Muscle layer of duodenum (tissue), 2 donors: ENCODE data around the gene FBN2.

Source experiments
- H3K27ac ChIP-seq: one replicate; pipeline ENCODE4 v1.7.0; 2013; ENCODE audit warnings: mild to moderate bottlenecking, low read length
- H3K27me3 ChIP-seq: one replicate; pipeline ENCODE4 v1.7.0; 2013; ENCODE audit warnings: low read depth, mild to moderate bottlenecking, control low read depth, low read length
- H3K36me3 ChIP-seq, 2 donors: one replicate each; pipeline ENCODE4 v1.7.0; 2013; ENCODE audit warnings: low read length in 2 of 2, control low read depth in 1 of 2, mild to moderate bottlenecking in 1 of 2; ENCODE audit not compliant: insufficient read depth in 2 of 2, control insufficient read depth in 1 of 2
- H3K4me1 ChIP-seq, 2 donors: one replicate each; pipeline ENCODE4 v1.7.0; 2013; ENCODE audit warnings: low read length in 2 of 2, mild to moderate bottlenecking in 2 of 2, control low read depth in 1 of 2, moderate library complexity in 1 of 2; ENCODE audit not compliant: insufficient read depth in 2 of 2, control insufficient read depth in 1 of 2
- H3K4me3 ChIP-seq, 2 donors: one replicate each; pipeline ENCODE4 v1.7.0; 2013; ENCODE audit warnings: low read length in 2 of 2, low read depth in 1 of 2, mild to moderate bottlenecking in 1 of 2
- H3K9me3 ChIP-seq, 2 donors: one replicate each; pipeline ENCODE4 v1.7.0; 2013; ENCODE audit warnings: low read length in 2 of 2, control low read depth in 1 of 2, mild to moderate bottlenecking in 1 of 2; ENCODE audit not compliant: control insufficient read depth in 1 of 2
- donor health status: healthy.

FBN2 gene

DNA sequence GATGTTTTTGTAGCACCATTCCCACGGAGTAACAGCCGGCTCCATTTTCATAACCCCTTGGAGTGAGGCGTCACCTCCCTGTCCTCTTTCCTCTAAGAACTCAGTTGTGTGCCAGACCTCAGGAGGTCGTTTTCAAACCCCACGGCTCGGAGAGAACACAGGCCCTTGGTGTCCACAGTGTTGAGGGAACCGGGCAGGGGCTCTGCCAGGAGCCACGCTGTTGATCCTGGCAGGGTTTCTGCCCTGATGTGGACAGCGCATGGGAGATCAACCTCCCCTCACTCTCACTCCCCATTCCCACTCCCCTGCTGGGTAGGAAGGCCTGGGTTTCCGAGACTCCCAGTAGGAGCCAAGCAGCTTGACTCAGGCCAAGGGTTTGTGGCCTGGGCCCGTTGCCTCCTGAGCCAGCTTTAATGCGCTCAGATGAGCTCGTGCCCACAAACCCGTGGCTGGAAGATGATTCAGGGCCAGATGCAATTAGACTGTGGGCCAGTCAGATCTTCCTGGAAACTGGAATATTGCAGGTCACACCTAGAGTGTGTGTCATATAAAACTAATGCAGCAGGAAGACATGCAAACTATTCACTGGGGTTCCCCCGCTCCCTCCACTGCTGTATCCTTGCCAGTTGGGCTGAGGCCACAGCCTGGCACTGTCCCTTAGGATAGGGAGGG lies 321.0 kb downstream of the FBN2 start:
- Histone ChIP-seq H3K36me3 (no peaks in the 10 kb centered on the region), H3K4me1 (no peaks in the 10 kb centered on the region), H3K4me3 (no peak overlapping the region), H3K27me3 (no peaks in the 10 kb centered on the region), H3K27ac (no peak overlapping the region), H3K9me3 (no peaks in the 10 kb centered on the region)

DNA sequence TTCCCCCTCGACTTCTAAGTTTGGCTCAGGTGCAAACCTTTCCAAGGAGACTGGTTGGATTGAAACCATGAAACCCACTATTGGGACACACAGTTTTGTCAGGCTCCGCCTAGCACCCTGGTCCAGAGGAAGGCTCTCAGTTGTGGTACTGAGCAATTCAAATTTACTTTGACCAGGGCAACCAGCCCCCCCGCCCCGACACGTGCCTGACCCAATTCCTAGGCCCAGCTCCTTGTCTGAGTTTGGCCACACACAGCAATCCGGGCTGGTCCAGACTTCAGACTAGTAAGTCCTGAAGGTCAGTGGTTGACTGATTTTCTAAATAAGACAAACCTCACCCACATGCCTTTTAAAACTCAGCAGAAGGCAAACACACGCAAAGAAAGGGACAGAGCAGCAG lies 321.8 kb downstream of the FBN2 start:
- no peaks in the 10 kb centered on the region for H3K36me3 ChIP-seq
- no peak overlapping the region for H3K4me3 ChIP-seq
- no peaks in the 10 kb centered on the region for H3K4me1 ChIP-seq
- H3K9me3 ChIP-seq = no peaks in the 10 kb centered on the region
- H3K27ac ChIP-seq = no peak overlapping the region
- H3K27me3 ChIP-seq = no peaks in the 10 kb centered on the region

DNA sequence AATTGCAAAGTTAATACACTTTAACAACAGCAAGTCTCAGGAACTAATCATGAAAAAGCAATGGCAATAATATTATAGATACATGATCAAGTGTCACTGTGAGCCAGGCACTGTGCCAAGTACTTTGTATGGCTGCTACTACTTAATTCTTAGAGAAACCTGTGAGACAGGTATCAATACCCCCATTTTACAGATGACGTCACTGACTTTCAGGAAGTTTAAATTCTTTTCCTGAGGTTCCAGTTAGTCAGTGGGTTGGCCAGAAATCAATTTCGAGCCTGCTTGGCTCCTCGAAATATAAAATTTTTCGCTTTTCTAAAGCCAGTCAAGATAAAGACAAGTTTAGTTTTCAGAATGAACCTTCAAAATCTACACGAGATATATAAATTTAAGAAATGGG lies 324.2 kb downstream of the FBN2 start:
- H3K36me3 ChIP-seq = no peaks in the 10 kb centered on the region
- no peaks in the 10 kb centered on the region for H3K9me3 ChIP-seq
- no peak overlapping the region for H3K27ac ChIP-seq
- H3K4me1 ChIP-seq = no peaks in the 10 kb centered on the region
- H3K4me3 ChIP-seq = no peak overlapping the region
- no peaks in the 10 kb centered on the region for H3K27me3 ChIP-seq

DNA sequence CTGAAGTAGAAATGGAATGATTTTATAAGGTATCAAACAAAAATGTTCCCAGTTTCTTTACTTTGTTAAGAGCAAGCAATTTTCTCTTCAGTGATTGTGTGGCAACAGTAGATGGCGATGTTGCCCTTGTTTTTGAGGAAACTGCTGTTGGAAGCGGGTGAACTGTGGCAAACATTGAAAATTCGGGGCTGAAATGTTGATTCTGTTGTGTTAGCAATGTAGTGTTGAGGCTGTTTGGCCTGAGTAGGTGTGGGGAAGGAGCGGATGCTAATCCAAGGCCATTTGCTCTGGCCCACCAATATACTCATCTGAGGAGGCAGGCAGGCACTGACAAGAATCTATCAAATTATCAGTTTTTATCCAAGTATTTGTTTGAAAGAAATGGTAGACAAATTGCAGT lies 324.7 kb downstream of the FBN2 start:
- Histone ChIP-seq H3K36me3 (no peaks in the 10 kb centered on the region), H3K4me1 (no peaks in the 10 kb centered on the region), H3K27ac (no peak overlapping the region), H3K9me3 (no peaks in the 10 kb centered on the region), H3K4me3 (no peak overlapping the region), H3K27me3 (no peaks in the 10 kb centered on the region)

DNA sequence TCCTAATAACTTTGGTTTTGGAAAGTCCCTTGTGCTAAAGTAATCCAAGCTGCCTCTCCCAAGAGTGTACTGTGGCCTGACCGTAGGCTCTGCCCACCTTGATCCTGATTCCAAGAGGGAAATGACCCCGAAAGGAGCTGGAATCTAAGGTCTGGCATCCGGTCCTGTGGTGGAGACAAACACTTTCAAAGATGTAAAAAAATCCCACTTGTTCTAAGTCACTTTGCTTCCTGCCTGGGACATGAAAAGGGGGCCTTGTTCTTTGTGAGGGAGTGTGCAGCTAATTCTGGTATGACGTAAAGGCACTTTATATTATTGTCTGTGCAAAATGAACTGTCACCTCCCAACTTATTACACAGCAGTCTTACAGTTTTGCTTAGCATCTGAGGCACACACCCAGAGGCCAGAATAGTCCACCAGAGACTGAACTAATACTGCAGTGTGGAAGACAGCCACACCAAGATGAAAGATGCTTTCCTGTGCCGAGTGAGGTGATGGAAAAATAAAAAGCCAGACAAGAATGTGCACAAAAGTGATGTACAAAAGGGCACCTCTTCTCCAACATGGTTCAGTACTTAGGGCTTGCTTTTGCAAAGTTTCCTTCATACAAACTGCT lies 325.7 kb downstream of the FBN2 start:
- no peak overlapping the region for H3K27ac ChIP-seq
- no peaks in the 10 kb centered on the region for H3K27me3 ChIP-seq
- no peak overlapping the region for H3K4me3 ChIP-seq
- H3K9me3 ChIP-seq = no peaks in the 10 kb centered on the region
- no peaks in the 10 kb centered on the region for H3K36me3 ChIP-seq
- H3K4me1 ChIP-seq = no peaks in the 10 kb centered on the region

DNA sequence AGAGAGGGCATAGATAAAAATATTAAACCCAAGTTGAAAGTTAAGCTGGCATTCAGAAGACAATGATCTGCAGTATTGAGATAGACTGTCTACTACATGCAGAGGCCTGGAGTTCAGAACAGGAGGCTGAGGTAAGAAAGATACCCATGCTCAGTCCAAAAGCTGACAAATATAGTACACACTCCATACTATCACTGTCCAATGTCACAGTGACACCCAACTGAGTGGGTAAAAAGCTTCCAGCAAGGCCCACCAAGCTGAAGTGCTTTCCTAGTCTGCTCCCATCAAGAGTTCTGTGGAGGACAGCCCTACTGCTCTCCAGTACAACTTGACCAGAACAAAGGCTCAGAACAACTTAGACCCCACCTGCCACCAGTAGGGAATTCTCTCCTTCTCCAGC lies 329.6 kb downstream of the FBN2 start:
- Histone ChIP-seq H3K4me3 (no peak overlapping the region), H3K9me3 (no peaks in the 10 kb centered on the region), H3K4me1 (no peaks in the 10 kb centered on the region), H3K27ac (no peak overlapping the region), H3K36me3 (no peaks in the 10 kb centered on the region), H3K27me3 (no peaks in the 10 kb centered on the region)
